HepG2 (cell line): ENCODE measurements around the gene LRP5. TPM values are rescaled to one million over a fixed set of nuclear protein-coding genes. Genes with fewer than 3 reads are reported as not detected.

Experiments used
- AKNA ChIP-seq: sonication (generic); formaldehyde crosslinking; IDR thresholded peaks from 2 replicates; pipeline ENCODE4 v1.4.0; 2020; ENCODE audit warnings: missing genetic modification reagents, borderline replicate concordance
- ARHGAP35 ChIP-seq: sonication (generic); formaldehyde crosslinking; IDR thresholded peaks from 2 replicates; pipeline ENCODE4 v1.9.0; 2022; ENCODE audit warnings: mild to moderate bottlenecking, inconsistent platforms, moderate library complexity, missing genetic modification reagents, borderline replicate concordance
- BCL6 ChIP-seq: IDR thresholded peaks from 2 replicates; pipeline ENCODE4 v1.6.1; 2016; ENCODE audit warnings: missing genetic modification reagents, missing compliant biosample characterization
- GPBP1L1 ChIP-seq: sonication (generic); formaldehyde crosslinking; IDR thresholded peaks from 2 replicates; pipeline ENCODE4 v1.5.0; 2020; ENCODE audit warnings: mild to moderate bottlenecking, missing genetic modification reagents
- HDAC1 ChIP-seq: sonication (generic); formaldehyde crosslinking; IDR thresholded peaks from 2 replicates; pipeline ENCODE4 v1.5.1; 2020; ENCODE audit warnings: mild to moderate bottlenecking, missing genetic modification reagents
- HNF4G ChIP-seq, 2 experiments: sonication (generic) in 1 of 2; formaldehyde crosslinking in 1 of 2; IDR thresholded peaks; 2 replicates each; pipeline versions ENCODE4 v1.4.0 to v1.6.1; 2011 to 2020; ENCODE audit warnings: borderline replicate concordance in 2 of 2, low read depth in 2 of 2, mild to moderate bottlenecking in 2 of 2, low read length in 1 of 2, missing genetic modification reagents in 1 of 2, moderate library complexity in 1 of 2
- HNRNPUL1 ChIP-seq: fragments of 200-400 bp; formaldehyde crosslinking; IDR thresholded peaks from 2 replicates; pipeline ENCODE4 v1.6.1; 2017; ENCODE audit warnings: low read depth, mild to moderate bottlenecking, low read length, moderate library complexity
- MED8 ChIP-seq: sonication (generic); formaldehyde crosslinking; IDR thresholded peaks from 2 replicates; pipeline ENCODE4 v1.8.1; 2023; ENCODE audit warnings: mild to moderate bottlenecking, missing genetic modification reagents; ENCODE audit not compliant: insufficient replicate concordance
- MTF1 ChIP-seq: sonication (generic); formaldehyde crosslinking; IDR thresholded peaks from 2 replicates; pipeline ENCODE4 v1.5.0; 2020; ENCODE audit warnings: missing genetic modification reagents
- NR2F1 ChIP-seq, 2 experiments: fragments of 450-650 bp in 1 of 2; formaldehyde crosslinking in 1 of 2; IDR thresholded peaks; 2 replicates each; pipeline versions ENCODE4 v1.5.0 to v1.6.1; 2016 to 2020; ENCODE audit warnings: mild to moderate bottlenecking in 1 of 2, missing compliant biosample characterization in 1 of 2, missing genetic modification reagents in 1 of 2, moderate library complexity in 1 of 2
- PHF21A ChIP-seq: sonication (generic); formaldehyde crosslinking; IDR thresholded peaks from 2 replicates; pipeline ENCODE4 v1.5.0; 2020; ENCODE audit warnings: mild to moderate bottlenecking, missing genetic modification reagents
- RXRA ChIP-seq: sonication (generic); formaldehyde crosslinking; IDR thresholded peaks from 2 replicates; pipeline ENCODE4 v1.5.1; 2020; ENCODE audit warnings: missing genetic modification reagents
- THRA ChIP-seq: sonication (generic); formaldehyde crosslinking; IDR thresholded peaks from 2 replicates; pipeline ENCODE4 v1.4.0; 2020; ENCODE audit warnings: missing genetic modification reagents, borderline replicate concordance
- ZNF10 ChIP-seq: sonication (generic); formaldehyde crosslinking; IDR thresholded peaks from 2 replicates; pipeline ENCODE4 v1.4.0; 2020; ENCODE audit warnings: mild to moderate bottlenecking, low read depth, missing genetic modification reagents, borderline replicate concordance
- ZNF468 ChIP-seq: sonication (generic); formaldehyde crosslinking; IDR thresholded peaks from 2 replicates; pipeline ENCODE4 v1.8.0; 2022; ENCODE audit warnings: mild to moderate bottlenecking, moderate library complexity, missing genetic modification reagents
- ZNF687 ChIP-seq: sonication (generic); formaldehyde crosslinking; IDR thresholded peaks from 2 replicates; pipeline ENCODE4 v1.5.1; 2020; ENCODE audit warnings: mild to moderate bottlenecking, missing genetic modification reagents, moderate library complexity
- polyA plus RNA-seq, 8 experiments: library from polyadenylated mRNA; depleted of rRNA in 3 of 8; stranded (reverse) in 7 of 8; unstranded in 1 of 8; fragments of >200 nt; fragmentation: Illumina TruSeq in 4 of 8; extraction: Trizol in 4 of 8; gene quantifications; 2 replicates each; pipeline versions ENCODE4 v1.2.1 to v1.2.3, GENCODE V29; 2011 to 2016; ENCODE audit warnings: low read depth in 4 of 8, missing spikeins in 1 of 8, mixed read lengths in 1 of 8; ENCODE audit not compliant: insufficient read depth in 1 of 8
- total RNA-seq, 5 experiments: library from RNA; depleted of rRNA; stranded (reverse); fragments of >200 nt; fragmentation: Illumina TruSeq; extraction: Trizol; gene quantifications; 2 replicates each; pipeline ENCODE4 v1.2.3, GENCODE V29; 2016; ENCODE audit warnings: low read depth in 1 of 5

The LRP5 gene
- total and polyA plus RNA-seq, 2 of the 13 experiments (the other 11 are each of a cell fraction or from before 2014, with no cell fraction given) = 40.4 to 64.0 TPM

- TF ChIP-seq GPBP1L1 (CRISPR knock-in tag) (no peak), ZNF468 (CRISPR knock-in tag) (no peak), MTF1 (CRISPR knock-in tag) (no peak), ZNF10 (CRISPR knock-in tag) (no peak), HDAC1 (peak; percentile 31; the same call in 1 of the 2 replicates), ZNF687 (CRISPR knock-in tag) (no peak), NR2F1 (CRISPR knock-in tag; IDR thresholded peaks at IDR 0.05) (0 out of 4 replicates have a peak, but pooled peaks of 1 of the 2 experiments have one; percentile 8), AKNA (no peak), MED8 (CRISPR knock-in tag) (no peak), PHF21A (CRISPR knock-in tag) (peak; percentile 61), HNF4G (IDR thresholded peaks at IDR 0.05; ENCODE audit: borderline replicate concordance, low read depth, low read length) (no peak), HNF4G (CRISPR knock-in tag; IDR thresholded peaks at IDR 0.05; ENCODE audit: borderline replicate concordance, low read depth) (no peak), ARHGAP35 (CRISPR knock-in tag) (no peak), HNRNPUL1 (no peak), THRA (CRISPR knock-in tag) (peak; percentile 96), RXRA (CRISPR knock-in tag) (peak; percentile 66; the same call in 1 of the 2 replicates), BCL6 (CRISPR knock-in tag) (peak; percentile 100)
Observed at GRCh38 chr11:68469122-68469521, 156.7 kb downstream of the LRP5 start (continued).
